Tibial nerve (tissue), 4 donors: ENCODE results near the gene TRERF1.

ENCODE experiments used
- CTCF ChIP-seq, 5 experiments: fragments of 200-600 bp in 3 of 5; fragments of 450-650 bp in 2 of 5; sonication (generic) in 3 of 5; IDR thresholded peaks; one replicate each; pipeline ENCODE4 v1.5.1; 2016 to 2019; ENCODE audit warnings: antibody characterized with exemption in 5 of 5, mild to moderate bottlenecking in 3 of 5, moderate library complexity in 2 of 5
- EP300 ChIP-seq, 2 donors: sonication (generic); formaldehyde crosslinking; IDR thresholded peaks; one replicate each; pipeline ENCODE4 v1.6.1; 2017; ENCODE audit warnings: antibody characterized with exemption in 2 of 2, mild to moderate bottlenecking in 1 of 2
- POLR2A ChIP-seq, 2 donors: fragments of 450-650 bp; IDR thresholded peaks; one replicate each; pipeline ENCODE4 v1.6.1; 2017; ENCODE audit warnings: antibody characterized with exemption in 2 of 2, mild to moderate bottlenecking in 2 of 2, moderate library complexity in 2 of 2

- no peak for TF ChIP-seq CTCF (IDR thresholded peaks at IDR 0.05)
- no peak for TF ChIP-seq POLR2A (IDR thresholded peaks at IDR 0.05)
- no peak for TF ChIP-seq EP300 (IDR thresholded peaks at IDR 0.05)
Measured at GRCh38 chr6:42184475-42184874, 267.3 kb downstream of the TRERF1 start.
